Activated naive CD4-positive, alpha-beta T cell treated with anti-CD3 and anti-CD28 coated beads for 36 hours (primary cell): ENCODE results near the gene KIAA1217. TPM values are rescaled to one million over a fixed set of nuclear protein-coding genes. Genes with fewer than 3 reads are reported as not detected.

Source experiments
- CTCF ChIA-PET: fragments of 350-600 bp; sonication (Branson Sonifier 250); formaldehyde crosslinking; loops from one replicate; lab custom pipeline; 2021; ENCODE audit warnings: antibody characterized with exemption; lab: Charles Lee
- DNase-seq: peaks from one replicate; pipeline ENCODE4 v3.0.0-alpha.2; 2020
- H3K27ac Mint-ChIP-seq: one replicate; pipeline ENCODE4 v1.8.0; 2021; ENCODE audit warnings: mild to moderate bottlenecking, mixed read lengths
- H3K27me3 Mint-ChIP-seq: one replicate; pipeline ENCODE4 v1.8.0; 2021; ENCODE audit warnings: low read depth, mixed read lengths
- H3K36me3 Mint-ChIP-seq: one replicate; pipeline ENCODE4 v1.8.0; 2021; ENCODE audit warnings: low read depth, mixed read lengths
- H3K4me1 Mint-ChIP-seq: one replicate; pipeline ENCODE4 v1.8.0; 2021; ENCODE audit warnings: low read depth, mixed read lengths
- H3K4me3 Mint-ChIP-seq: one replicate; pipeline ENCODE4 v1.8.0; 2021; ENCODE audit warnings: mild to moderate bottlenecking, moderate library complexity, mixed read lengths
- H3K9me3 Mint-ChIP-seq: one replicate; pipeline ENCODE4 v1.8.0; 2021; ENCODE audit warnings: mixed read lengths
- intact Hi-C: fragments of 100-400 bp; cut with micrococcal nuclease; formaldehyde crosslinking; loops from one replicate; pipeline ENCODE4 v1.15.1; 2023
- total RNA-seq, 2 experiments: library from RNA; stranded (reverse); gene quantifications; one replicate each; pipeline ENCODE4 v1.2.3, GENCODE V29; 2021

The KIAA1217 gene
- total RNA-seq, 2 experiments from 2014 or later = 0.57 to 0.86 TPM

DNA sequence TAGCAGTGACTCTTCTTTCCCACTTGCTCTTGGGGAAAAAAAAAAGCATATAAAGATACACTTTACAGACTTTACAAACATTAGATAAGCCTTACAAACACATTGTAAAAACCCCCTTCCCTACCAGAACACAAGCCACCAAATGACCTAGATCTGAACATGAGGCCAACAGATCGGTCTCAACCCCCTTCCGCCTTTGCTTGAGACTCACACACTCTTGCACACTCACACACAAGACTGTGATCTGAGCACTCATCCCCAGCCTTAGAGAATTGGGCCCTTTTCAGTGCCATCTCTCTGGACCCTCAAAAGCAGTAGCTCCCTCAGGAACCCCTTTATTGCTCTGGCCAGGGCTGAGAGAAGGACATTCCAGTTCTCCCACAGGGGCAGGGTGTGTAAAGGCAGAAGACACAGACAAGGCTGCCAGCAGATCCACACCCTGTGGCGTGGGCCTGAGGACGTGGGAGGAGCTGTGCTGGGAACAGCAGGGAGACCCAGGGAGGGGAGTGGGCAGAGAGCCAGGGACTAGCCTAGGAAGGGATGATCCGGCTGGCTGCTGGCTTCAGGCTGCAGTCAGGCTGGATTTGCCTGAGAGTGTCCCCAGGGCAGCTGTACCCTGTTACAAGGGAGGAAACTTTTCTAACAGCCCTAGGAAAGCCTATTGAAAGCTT lies 206.7 kb downstream of the KIAA1217 start:
- CTCF ChIA-PET = no interaction called here
- no peaks in the 10 kb centered on the region for H3K4me1 Mint-ChIP-seq
- no peak overlapping the region for H3K4me3 Mint-ChIP-seq
- DNase-seq = no peak
- H3K36me3 Mint-ChIP-seq = no peaks in the 10 kb centered on the region
- no peaks in the 10 kb centered on the region for H3K9me3 Mint-ChIP-seq
- no peak overlapping the region for H3K27ac Mint-ChIP-seq
- H3K27me3 Mint-ChIP-seq = peaks cover 16% of the 10 kb centered on the region
- intact Hi-C loops = no loop called here

DNA sequence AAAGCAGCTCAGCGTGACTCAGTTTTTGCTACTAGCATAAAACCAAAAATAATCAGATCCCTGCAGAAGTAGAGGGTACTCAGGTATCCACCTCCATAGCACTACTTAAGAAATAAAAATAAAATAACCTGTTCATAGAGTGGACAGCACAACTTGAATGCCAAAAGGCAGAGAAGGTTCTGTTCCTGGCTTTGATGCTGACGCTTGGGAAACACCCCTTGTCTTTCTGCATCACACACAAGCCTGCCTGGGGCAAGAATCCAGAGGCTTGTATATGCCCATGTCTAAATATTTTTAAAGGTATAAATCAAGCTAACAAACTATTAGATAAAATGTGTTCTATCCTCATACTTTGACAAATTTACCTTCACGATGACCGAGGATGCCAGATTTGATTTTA lies 207.3 kb downstream of the KIAA1217 start:
- intact Hi-C loops = no loop called here
- CTCF ChIA-PET = no interaction called here
- H3K4me1 Mint-ChIP-seq = no peaks in the 10 kb centered on the region

DNA sequence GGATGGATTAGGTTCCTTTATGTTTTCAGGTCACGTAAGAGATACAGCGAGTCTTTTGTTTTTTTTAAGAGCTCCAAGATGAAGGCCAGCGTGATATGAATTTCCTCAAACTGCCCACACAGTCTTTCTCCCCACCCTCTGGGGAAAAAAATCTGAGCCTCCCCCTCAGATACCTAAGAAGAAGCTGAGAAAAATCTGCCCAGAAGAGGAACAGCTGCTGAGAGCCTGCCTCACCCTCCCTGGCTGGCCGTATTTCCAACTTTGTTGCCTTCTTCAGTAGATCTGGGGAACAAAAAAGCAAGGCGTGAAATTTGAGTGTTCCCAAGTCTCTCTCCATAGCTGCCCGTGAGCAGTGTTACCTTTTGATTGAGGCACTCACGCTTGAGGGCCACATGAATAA lies 208.1 kb downstream of the KIAA1217 start:
- H3K4me1 Mint-ChIP-seq = no peaks in the 10 kb centered on the region
- H3K4me3 Mint-ChIP-seq = no peak overlapping the region
- H3K36me3 Mint-ChIP-seq = no peaks in the 10 kb centered on the region
- DNase-seq = no peak
- intact Hi-C loops = no loop called here
- CTCF ChIA-PET = interaction anchor here (0.6 kb wide), 1 partner anchor 547 kb away, joined by 3 read pairs; no protein-coding TSS in a partner anchor
- H3K27me3 Mint-ChIP-seq = peaks cover 20% of the 10 kb centered on the region
- peaks cover 2% of the 10 kb centered on the region for H3K9me3 Mint-ChIP-seq
- H3K27ac Mint-ChIP-seq = no peak overlapping the region

More for the DNA sequence above, 207.3 kb downstream of the KIAA1217 start:
- Mint-ChIP-seq H3K9me3 (no peaks in the 10 kb centered on the region), H3K4me3 (no peak overlapping the region), H3K27ac (no peak overlapping the region), H3K36me3 (no peaks in the 10 kb centered on the region), H3K27me3 (peaks cover 20% of the 10 kb centered on the region)
- DNase-seq = no peak

DNA sequence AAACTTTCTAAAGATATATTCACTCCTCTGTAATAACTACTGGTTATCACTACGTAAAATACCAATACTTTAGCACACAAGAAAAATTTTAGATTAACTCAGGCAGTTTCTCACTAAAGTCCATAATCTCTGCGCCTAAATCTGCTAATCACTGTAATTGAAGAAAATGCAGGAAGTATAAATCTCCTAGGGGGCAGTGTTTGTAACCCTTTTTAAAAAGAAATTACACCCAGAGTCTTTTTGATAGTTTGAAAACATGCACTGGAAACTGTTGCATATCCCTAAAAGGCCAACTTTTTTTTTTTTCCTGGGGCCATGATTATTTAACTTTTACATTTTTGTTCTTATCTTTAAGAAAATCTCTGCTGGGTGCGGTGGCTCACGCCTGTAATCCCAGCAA lies 209.6 kb downstream of the KIAA1217 start:
- intact Hi-C loops = no loop called here
- Mint-ChIP-seq H3K9me3 (peaks cover 2% of the 10 kb centered on the region), H3K27ac (no peak overlapping the region), H3K36me3 (no peaks in the 10 kb centered on the region), H3K27me3 (peaks cover 22% of the 10 kb centered on the region), H3K4me3 (no peak overlapping the region), H3K4me1 (no peaks in the 10 kb centered on the region)
- CTCF ChIA-PET = interaction anchor here (0.6 to 2.0 kb wide), 2 partner anchors 101 to 780 kb away, joined by 4 to 6 read pairs; no protein-coding TSS in a partner anchor
- no peak for DNase-seq

DNA sequence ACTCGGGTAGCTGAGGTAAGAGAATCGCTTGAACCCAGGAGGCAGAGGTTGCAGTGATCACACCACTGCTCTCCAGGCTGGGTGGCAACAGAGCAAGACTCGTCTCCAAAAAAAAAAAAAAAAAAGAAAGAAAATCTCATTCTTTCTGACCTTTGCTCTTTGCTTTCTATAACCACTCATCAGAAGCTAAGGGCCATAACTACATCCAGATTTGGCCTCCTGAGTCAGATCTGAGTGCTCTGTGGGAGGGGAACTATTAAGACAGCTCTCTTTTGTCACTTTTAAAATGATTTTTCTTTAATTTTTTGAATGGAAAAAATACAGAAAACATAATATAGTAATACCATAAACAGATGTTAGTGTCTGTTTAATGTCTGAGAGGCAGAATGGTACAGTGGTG lies 210.1 kb downstream of the KIAA1217 start:
- DNase-seq = no peak

DNA sequence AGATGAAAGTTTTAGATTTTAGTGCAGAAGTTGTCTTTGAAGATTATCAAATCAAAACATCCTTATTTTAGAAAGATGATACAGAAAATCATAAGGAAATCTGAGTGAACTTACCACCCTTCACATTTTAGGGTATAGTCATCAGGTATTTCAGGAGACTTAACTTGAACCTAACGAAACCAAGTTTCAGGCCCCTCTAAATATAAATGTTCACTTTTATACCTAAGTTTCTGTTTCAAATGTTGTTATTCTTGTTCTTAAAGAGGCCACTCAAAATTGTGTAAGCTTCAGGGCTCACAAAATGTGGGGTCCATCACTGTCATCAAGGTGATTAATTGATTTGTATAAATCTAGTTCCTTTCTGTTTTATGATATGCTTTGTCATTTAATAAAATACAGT lies 216.2 kb downstream of the KIAA1217 start:
- CTCF ChIA-PET = no interaction called here
- no peak for DNase-seq
- Mint-ChIP-seq H3K36me3 (no peaks in the 10 kb centered on the region), H3K9me3 (peaks cover 2% of the 10 kb centered on the region), H3K4me3 (no peak overlapping the region), H3K27ac (no peak overlapping the region), H3K27me3 (peaks cover 8% of the 10 kb centered on the region), H3K4me1 (no peaks in the 10 kb centered on the region)
- intact Hi-C loops = no loop called here

More for the DNA sequence above, 210.1 kb downstream of the KIAA1217 start:
- H3K4me3 Mint-ChIP-seq = no peak overlapping the region
- no peak overlapping the region for H3K27ac Mint-ChIP-seq
- peaks cover 2% of the 10 kb centered on the region for H3K9me3 Mint-ChIP-seq
- no peaks in the 10 kb centered on the region for H3K4me1 Mint-ChIP-seq
- intact Hi-C loops = no loop called here
- peaks cover 22% of the 10 kb centered on the region for H3K27me3 Mint-ChIP-seq
- CTCF ChIA-PET = interaction anchor here (0.6 to 2.0 kb wide), 4 partner anchors 100 to 780 kb away, joined by 3 to 6 read pairs (median 4); no protein-coding TSS in a partner anchor
- no peaks in the 10 kb centered on the region for H3K36me3 Mint-ChIP-seq

DNA sequence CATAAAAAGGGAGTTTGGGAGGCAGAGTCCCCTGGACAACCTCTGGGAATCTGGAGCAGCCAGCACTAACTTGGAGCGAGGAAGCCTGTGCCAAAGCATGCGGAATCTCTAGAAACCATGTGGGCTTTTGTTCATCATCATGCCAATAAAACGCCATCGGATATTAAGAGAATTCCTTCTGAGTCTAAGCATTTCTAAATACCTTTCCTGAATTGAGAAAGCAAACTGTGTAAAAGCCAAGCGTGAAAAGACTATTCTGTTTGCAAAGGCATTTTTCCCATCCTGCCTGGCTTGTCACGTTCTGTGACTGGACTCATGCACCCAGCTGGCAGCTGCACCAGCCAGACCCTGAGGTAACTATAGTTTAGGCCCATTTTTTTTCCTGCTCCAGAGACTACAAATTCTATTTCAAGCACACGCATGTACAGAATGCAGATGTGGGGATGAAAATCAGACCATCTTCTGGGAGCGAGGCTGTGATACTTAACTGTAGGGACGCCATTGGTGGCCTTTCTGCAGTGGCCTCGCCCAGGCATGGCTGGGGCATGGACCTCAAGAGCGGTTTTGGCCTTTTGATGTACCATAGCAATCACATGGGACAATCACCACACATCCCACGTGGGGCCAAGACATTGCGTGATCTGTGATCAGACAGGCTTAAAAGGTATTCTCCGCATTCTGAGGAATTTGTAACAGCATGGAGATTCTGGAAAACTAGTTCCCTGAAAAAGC lies 218.9 kb downstream of the KIAA1217 start:
- Mint-ChIP-seq H3K36me3 (no peaks in the 10 kb centered on the region), H3K4me3 (no peak overlapping the region), H3K27ac (no peak overlapping the region), H3K4me1 (no peaks in the 10 kb centered on the region), H3K9me3 (no peaks in the 10 kb centered on the region), H3K27me3 (peaks cover 7% of the 10 kb centered on the region)
- DNase-seq = no peak
- intact Hi-C loops = no loop called here
- CTCF ChIA-PET = interaction anchor here (0.7 kb wide), 1 partner anchor 1447 kb away, joined by 3 read pairs; no protein-coding TSS in a partner anchor

DNA sequence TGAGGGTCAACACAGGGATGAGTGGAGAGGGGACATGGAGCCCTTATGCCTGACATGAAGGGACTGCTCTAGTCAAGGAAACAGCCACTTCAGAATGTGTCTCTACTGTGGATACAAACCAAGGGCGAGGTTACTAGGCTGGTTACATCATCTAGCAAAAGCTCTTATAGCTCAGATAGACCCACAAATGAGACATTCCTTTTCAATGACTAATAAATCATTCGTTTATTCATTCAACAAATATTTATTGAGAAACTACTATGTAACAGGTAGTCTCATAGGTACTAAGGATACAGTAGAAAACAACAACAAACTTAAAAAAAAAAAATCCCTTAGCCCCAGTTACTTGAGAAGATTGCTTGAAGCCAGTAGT lies 219.5 kb downstream of the KIAA1217 start:
- intact Hi-C loops = no loop called here
- no peak for DNase-seq
- CTCF ChIA-PET = interaction anchor here (0.5 to 0.6 kb wide), 2 partner anchors 29 to 78 kb away, joined by 5 read pairs; no protein-coding TSS in a partner anchor
- no peaks in the 10 kb centered on the region for H3K9me3 Mint-ChIP-seq
- H3K36me3 Mint-ChIP-seq = no peaks in the 10 kb centered on the region
- peaks cover 6% of the 10 kb centered on the region for H3K27me3 Mint-ChIP-seq
- H3K27ac Mint-ChIP-seq = no peak overlapping the region
- no peaks in the 10 kb centered on the region for H3K4me1 Mint-ChIP-seq
- no peak overlapping the region for H3K4me3 Mint-ChIP-seq

DNA sequence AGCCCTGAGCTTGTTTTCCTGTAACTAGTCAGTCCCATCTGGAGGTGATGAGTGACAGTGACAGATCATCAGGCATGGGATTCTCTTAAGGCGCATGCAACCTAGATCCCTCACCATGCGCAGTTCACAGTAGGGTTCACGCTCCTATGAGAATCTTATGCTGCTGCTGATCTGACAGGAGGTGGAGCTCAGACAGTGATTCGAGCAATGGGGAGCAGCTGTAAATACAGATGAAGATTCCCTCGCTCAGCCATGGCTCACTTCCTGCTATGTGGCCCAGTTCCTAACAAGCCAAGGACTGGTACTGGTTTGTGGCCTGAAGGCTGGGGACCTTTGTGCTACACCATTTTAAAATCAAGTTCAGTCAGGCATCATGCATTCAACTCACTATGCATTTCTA lies 221.7 kb downstream of the KIAA1217 start:
- DNase-seq = no peak
- Mint-ChIP-seq H3K4me3 (no peak overlapping the region), H3K9me3 (no peaks in the 10 kb centered on the region), H3K27me3 (peaks cover 9% of the 10 kb centered on the region), H3K4me1 (no peaks in the 10 kb centered on the region), H3K27ac (no peak overlapping the region), H3K36me3 (no peaks in the 10 kb centered on the region)
- intact Hi-C loops = no loop called here
- CTCF ChIA-PET = no interaction called here

DNA sequence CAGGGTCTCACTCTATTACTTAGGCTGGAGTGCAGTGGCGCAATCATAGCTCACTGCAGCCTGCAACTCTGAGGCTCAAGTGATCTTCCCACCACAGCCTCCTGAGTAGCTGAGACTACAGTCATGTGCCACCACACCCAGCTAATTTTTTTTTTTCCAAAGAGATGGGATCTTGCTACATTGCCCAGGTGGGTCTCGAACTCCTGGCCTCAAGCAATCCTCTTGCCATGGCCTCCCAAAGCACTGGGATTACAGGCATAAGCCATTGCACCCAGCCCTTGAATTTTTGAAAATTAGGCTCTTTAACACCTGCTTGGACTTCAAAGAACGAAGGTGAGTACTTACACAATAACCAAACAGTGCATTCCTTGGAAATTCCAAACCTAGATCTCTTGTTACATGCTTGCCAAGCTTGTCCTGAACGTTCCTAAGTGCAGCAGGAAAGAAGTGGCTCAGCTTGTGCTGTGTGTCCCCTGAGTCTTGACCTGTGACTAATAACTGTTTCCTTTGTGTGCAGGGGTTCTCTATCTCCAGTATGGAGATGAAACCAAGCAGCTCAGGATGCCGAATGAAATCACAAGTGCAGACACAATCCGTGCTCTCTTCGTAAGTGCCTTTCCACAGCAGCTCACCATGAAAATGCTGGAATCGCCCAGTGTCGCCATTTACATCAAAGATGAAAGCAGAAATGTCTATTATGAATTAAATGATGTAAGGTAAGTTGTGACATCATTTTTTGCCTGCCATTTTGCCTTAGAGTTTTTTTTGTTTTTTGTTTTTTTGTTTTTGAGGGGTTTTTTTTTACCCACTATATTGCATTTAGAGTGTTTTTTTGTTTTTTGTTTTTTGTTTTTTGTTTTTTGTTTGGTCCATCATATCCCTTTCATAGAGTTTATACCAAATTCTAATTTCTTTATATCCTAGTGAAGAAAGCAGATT lies 223.8 kb downstream of the KIAA1217 start:
- Mint-ChIP-seq H3K9me3 (no peaks in the 10 kb centered on the region), H3K4me1 (no peaks in the 10 kb centered on the region), H3K36me3 (no peaks in the 10 kb centered on the region), H3K4me3 (no peak overlapping the region), H3K27ac (no peak overlapping the region), H3K27me3 (peaks cover 9% of the 10 kb centered on the region)
- CTCF ChIA-PET = interaction anchor here (0.6 kb wide), 1 partner anchor 1211 kb away, joined by 4 read pairs; no protein-coding TSS in a partner anchor
- intact Hi-C loops = no loop called here
- DNase-seq = no peak

DNA sequence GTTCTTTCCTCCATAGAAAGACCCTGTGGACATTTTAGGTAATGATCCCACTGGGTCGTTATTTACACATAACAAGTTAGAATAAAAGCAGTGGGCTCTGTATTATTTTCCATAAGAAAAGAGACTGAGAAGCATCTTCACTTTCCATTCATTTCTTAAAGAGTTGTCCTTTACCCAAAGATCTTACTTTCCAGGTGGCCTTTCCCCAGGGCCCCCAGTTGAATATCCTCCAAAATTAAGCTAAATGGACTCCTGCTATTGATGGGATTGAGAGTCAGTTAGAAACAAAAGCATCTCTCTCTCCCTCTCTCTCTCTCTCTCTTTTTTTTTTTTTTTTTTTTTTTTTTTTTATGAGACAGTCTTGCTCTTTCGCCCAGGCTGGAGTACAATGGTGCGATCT lies 224.8 kb downstream of the KIAA1217 start:
- Mint-ChIP-seq H3K9me3 (no peaks in the 10 kb centered on the region), H3K4me1 (no peaks in the 10 kb centered on the region), H3K27me3 (peaks cover 9% of the 10 kb centered on the region), H3K36me3 (no peaks in the 10 kb centered on the region), H3K27ac (no peak overlapping the region), H3K4me3 (no peak overlapping the region)
- CTCF ChIA-PET = no interaction called here
- DNase-seq = no peak
- intact Hi-C loops = no loop called here

DNA sequence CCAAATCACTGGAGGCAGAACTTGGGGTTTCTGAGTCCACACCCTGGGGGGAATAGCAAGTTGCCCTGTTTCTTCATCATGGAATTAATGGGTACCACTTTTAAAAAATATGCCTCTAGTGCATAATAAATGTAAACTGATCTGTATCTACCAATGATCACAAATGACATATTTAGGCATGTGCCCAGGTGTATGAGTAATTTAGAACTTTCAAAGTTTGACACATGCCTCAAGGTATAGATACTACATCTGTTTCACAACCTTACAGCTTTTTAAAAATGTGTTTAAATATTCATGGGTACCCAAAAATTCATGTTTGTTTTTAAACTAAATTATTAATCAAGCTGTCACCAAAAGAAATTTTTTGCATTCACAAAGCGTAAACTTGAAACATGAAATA lies 226.0 kb downstream of the KIAA1217 start:
- Mint-ChIP-seq H3K9me3 (no peaks in the 10 kb centered on the region), H3K27me3 (peaks cover 9% of the 10 kb centered on the region), H3K36me3 (no peaks in the 10 kb centered on the region), H3K4me3 (no peak overlapping the region), H3K27ac (no peak overlapping the region), H3K4me1 (no peaks in the 10 kb centered on the region)
- DNase-seq = no peak
- CTCF ChIA-PET = no interaction called here
- intact Hi-C loops = no loop called here
